ENCODE results near the gene LSP1.

DNA sequence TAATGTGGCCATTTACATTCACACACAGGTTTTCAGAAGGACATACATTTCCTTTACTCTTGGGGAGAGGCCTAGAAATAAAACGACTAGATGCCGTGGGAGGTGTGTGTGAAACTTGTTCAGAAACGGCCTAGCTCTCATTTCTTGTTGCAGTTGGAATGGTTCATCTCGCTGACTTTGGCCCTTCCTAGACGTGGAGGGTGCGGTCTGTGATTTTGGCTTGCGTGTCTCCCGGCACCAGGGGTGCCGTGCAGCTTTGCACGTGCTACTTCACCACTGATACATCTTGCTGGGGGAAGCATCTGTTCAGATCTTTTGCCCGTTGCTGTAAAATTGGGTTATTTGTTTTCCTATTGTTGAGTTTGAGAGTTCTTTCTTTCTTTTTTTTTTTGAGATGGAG is 41.9 kb downstream of the LSP1 start:
- TF ChIP-seq, protein P1, sequence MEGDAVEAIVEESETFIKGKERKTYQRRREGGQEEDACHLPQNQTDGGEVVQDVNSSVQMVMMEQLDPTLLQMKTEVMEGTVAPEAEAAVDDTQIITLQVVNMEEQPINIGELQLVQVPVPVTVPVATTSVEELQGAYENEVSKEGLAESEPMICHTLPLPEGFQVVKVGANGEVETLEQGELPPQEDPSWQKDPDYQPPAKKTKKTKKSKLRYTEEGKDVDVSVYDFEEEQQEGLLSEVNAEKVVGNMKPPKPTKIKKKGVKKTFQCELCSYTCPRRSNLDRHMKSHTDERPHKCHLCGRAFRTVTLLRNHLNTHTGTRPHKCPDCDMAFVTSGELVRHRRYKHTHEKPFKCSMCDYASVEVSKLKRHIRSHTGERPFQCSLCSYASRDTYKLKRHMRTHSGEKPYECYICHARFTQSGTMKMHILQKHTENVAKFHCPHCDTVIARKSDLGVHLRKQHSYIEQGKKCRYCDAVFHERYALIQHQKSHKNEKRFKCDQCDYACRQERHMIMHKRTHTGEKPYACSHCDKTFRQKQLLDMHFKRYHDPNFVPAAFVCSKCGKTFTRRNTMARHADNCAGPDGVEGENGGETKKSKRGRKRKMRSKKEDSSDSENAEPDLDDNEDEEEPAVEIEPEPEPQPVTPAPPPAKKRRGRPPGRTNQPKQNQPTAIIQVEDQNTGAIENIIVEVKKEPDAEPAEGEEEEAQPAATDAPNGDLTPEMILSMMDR (IDR thresholded peaks at IDR 0.05): no peak
- no peak for TF ChIP-seq POLR2AphosphoS5 (IDR thresholded peaks at IDR 0.05)
